Stomach (tissue), 9 donors: ENCODE results near the gene ELL2. TPM values are rescaled to one million over a fixed set of nuclear protein-coding genes. Genes with fewer than 3 reads are reported as not detected.

ENCODE experiments used
- DNase-seq, 2 donors: peaks; one replicate each; pipeline versions ENCODE4 v3.0.0 to v3.0.0-alpha.2; 2013 to 2019
- H3K27ac ChIP-seq, 5 donors: fragments of 200-600 bp in 4 of 5; sonication (generic) in 4 of 5; one replicate each; pipeline ENCODE4 v1.5.1; 2013 to 2019; ENCODE audit warnings: mild to moderate bottlenecking in 1 of 5, moderate library complexity in 1 of 5
- H3K27me3 ChIP-seq, 3 donors: fragments of 200-600 bp; sonication (generic); one replicate each; pipeline ENCODE4 v1.5.1; 2017 to 2019; ENCODE audit warnings: mixed run types in 1 of 3
- H3K36me3 ChIP-seq, 4 donors: fragments of 200-600 bp; sonication (generic); 1 replicate in 3 of 4; 2 replicates in 1 of 4; pipeline ENCODE4 v1.5.1; 2016 to 2019
- H3K4me1 ChIP-seq, 4 donors: fragments of 200-600 bp; sonication (generic); one replicate each; pipeline ENCODE4 v1.5.1; 2016 to 2019
- H3K4me3 ChIP-seq, 4 donors: fragments of 200-600 bp; sonication (generic) in 3 of 4; one replicate each; pipeline ENCODE4 v1.5.1; 2016 to 2019; ENCODE audit warnings: mild to moderate bottlenecking in 1 of 4
- H3K9me3 ChIP-seq, 4 donors: fragments of 200-600 bp; sonication (generic); one replicate each; pipeline ENCODE4 v1.5.1; 2016 to 2019
- EP300 ChIP-seq: sonication (generic); formaldehyde crosslinking; IDR thresholded peaks from one replicate; pipeline ENCODE4 v1.6.1; 2017; ENCODE audit warnings: antibody characterized with exemption
- POLR2A ChIP-seq, 4 donors: fragments of 450-650 bp; IDR thresholded peaks; one replicate each; pipeline ENCODE4 v1.6.1; 2016; ENCODE audit warnings: antibody characterized with exemption in 4 of 4, control low read depth in 2 of 4, mild to moderate bottlenecking in 1 of 4, moderate library complexity in 1 of 4
- POLR2AphosphoS5 ChIP-seq, 3 donors: sonication (generic); formaldehyde crosslinking; IDR thresholded peaks; one replicate each; pipeline ENCODE4 v1.6.1; 2016; ENCODE audit warnings: antibody characterized with exemption in 3 of 3
- WGBS, 5 donors: extraction: QIAGEN DNeasy Blood & Tissue Kit in 3 of 5; methylation state at CpG; one replicate each; pipeline versions ENCODE4 v1.1.5 to v1.1.7; 2013 to 2018; 5-methylcytosine and 5-hydroxymethylcytosine counted together
- intact Hi-C: fragments of 100-400 bp; cut with DNase I; formaldehyde crosslinking; loops from one replicate; pipeline ENCODE4 v1.15.1; 2023; ENCODE audit warnings: low total_unique reads
- polyA plus RNA-seq, 3 donors: library from polyadenylated mRNA; stranded (reverse); fragments of 200-250 nt; gene quantifications; one replicate each; pipeline ENCODE4 v1.2.3, GENCODE V29; 2013
- total RNA-seq, 5 donors: library from RNA; depleted of rRNA; stranded (reverse); fragments of >200 nt; gene quantifications; one replicate each; pipeline versions ENCODE4 v1.1.0 to v1.2.3, GENCODE V29; 2014 to 2016
- TF ChIP-seq, protein P1 (sequence below), 7 experiments: fragments of 450-650 bp in 4 of 7; fragments of 200-600 bp in 3 of 7; sonication (generic) in 3 of 7; IDR thresholded peaks; one replicate each; pipeline ENCODE4 v1.5.1; 2016 to 2019; ENCODE audit warnings: antibody characterized with exemption in 7 of 7, control low read depth in 2 of 7, mild to moderate bottlenecking in 1 of 7
- donor health status: healthy with polysubstance abuse.
- donor health status: Bipolar disorder and iron deficiency.
- donor health status: healthy.

ELL2 gene
- total and polyA plus RNA-seq, 8 donors = 24.7 to 279 (median 98.0) TPM

DNA sequence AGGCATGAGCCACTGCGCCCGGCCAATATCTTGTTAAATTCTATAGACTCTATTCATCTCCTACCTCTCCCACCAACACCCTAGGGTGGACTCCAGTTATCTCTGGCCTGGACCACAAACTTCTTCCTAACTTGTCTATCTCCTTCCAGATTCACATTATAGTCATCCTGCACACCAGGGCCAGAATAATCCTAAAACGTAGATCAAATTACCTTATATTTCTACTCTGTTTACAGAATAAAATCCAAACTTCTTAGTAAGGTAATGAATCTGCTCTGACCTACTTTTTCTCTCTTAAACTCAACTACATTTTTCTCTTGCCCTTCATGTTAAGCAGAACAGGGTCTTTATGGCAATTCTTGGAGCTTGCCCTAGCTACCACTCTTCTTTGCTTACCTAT is 6.9 kb downstream of the ELL2 start:
- 80 to 88% (median 82%) methylated on average over 3 of the region's 3 CpGs for WGBS, 5 donors
- H3K36me3 ChIP-seq = peaks cover 0 to 8% (median 0%) of the 10 kb centered on the region in 4 donors
- DNase-seq = no peak
- peaks cover 25 to 94% (median 62%) of the 10 kb centered on the region in 4 donors for H3K4me1 ChIP-seq
- TF ChIP-seq EP300 = no peak
- TF ChIP-seq POLR2AphosphoS5 (IDR thresholded peaks at IDR 0.05) = no peak
- TF ChIP-seq, protein P1, sequence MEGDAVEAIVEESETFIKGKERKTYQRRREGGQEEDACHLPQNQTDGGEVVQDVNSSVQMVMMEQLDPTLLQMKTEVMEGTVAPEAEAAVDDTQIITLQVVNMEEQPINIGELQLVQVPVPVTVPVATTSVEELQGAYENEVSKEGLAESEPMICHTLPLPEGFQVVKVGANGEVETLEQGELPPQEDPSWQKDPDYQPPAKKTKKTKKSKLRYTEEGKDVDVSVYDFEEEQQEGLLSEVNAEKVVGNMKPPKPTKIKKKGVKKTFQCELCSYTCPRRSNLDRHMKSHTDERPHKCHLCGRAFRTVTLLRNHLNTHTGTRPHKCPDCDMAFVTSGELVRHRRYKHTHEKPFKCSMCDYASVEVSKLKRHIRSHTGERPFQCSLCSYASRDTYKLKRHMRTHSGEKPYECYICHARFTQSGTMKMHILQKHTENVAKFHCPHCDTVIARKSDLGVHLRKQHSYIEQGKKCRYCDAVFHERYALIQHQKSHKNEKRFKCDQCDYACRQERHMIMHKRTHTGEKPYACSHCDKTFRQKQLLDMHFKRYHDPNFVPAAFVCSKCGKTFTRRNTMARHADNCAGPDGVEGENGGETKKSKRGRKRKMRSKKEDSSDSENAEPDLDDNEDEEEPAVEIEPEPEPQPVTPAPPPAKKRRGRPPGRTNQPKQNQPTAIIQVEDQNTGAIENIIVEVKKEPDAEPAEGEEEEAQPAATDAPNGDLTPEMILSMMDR (IDR thresholded peaks at IDR 0.05) = no peak
- TF ChIP-seq POLR2A (IDR thresholded peaks at IDR 0.05) = no peak
- intact Hi-C loops = loop anchor here (10.0 kb wide), 1 partner anchor 80 kb away; no protein-coding TSS in a partner anchor
- H3K9me3 ChIP-seq = no peaks in the 10 kb centered on the region
- H3K27ac ChIP-seq = peak overlapping the region in 3 of 5 donors; percentile 7 to 100 (median 10)
- H3K27me3 ChIP-seq = no peaks in the 10 kb centered on the region
- peak overlapping the region in 1 of 4 donors; percentile 8 for H3K4me3 ChIP-seq

DNA sequence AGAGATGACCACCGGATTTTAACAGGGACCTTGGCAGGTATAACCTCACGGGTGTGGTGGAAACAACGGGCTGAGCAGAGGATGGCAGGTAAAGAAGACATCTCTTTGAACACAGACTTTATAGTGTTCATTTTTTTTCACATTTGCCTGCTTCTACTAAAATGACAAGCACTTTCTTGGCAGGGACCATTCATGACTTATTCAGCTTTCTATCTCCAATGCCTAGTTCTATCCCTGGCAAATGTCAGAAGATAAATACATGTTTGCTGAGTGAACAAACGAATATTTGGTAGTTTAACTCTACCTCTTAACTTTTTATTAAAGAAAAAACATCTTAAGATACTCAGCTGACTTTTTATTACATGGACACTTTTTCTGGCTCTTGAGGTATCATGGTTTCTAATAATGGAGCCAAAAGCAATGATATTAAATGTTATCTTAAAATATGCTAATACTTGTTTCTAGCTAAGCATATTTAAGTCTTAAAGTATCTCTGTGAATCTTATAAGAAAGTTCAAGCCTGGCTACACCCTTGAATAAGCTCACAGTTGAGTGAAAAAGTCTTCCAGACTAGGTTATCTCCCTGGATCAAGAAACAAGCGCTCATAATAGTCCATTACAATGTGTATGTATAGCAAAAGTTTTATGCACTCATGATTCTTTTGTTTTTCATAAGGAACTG is 8.5 kb downstream of the ELL2 start:
- Histone ChIP-seq H3K4me1 (peaks cover 35 to 94% (median 65%) of the 10 kb centered on the region in 4 donors), H3K36me3 (peaks cover 0 to 8% (median 0%) of the 10 kb centered on the region in 4 donors), H3K4me3 (no peak overlapping the region), H3K27ac (peak overlapping the region in 3 of 5 donors; percentile 5 to 16 (median 15)), H3K27me3 (no peaks in the 10 kb centered on the region), H3K9me3 (no peaks in the 10 kb centered on the region)
- intact Hi-C loops = loop anchor here (10.0 kb wide), 1 partner anchor 78 kb away; no protein-coding TSS in a partner anchor
- no peak for DNase-seq
- TF ChIP-seq, protein P1 (IDR thresholded peaks at IDR 0.05) = no peak
- TF ChIP-seq POLR2A (IDR thresholded peaks at IDR 0.05) (no peak), EP300 (no peak), POLR2AphosphoS5 (IDR thresholded peaks at IDR 0.05) (no peak)
- 58 to 75% (median 67%) methylated on average over 5 of the region's 5 CpGs for WGBS, 5 donors

DNA sequence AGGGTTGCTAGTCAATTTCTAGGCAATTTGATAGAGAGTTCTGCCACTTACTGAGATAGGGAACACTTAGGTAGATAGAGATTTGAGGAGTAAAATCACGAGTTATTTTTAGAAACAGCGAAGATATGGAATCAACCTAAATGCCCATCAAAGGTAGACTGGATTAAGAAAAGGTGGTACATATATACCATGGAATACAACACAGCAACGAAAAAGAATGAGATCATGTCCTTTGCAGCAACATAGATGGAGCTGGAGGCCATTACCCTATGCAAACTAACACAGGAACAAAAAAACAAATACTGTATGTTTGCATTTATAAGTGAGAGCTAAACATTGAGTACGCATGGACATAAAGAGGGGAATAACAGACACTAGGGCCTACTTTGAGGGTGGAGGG is 9.7 kb downstream of the ELL2 start:
- WGBS, 5 donors = 70 to 88% (median 77%) methylated on average over 4 of the region's 4 CpGs
- Histone ChIP-seq H3K27me3 (no peaks in the 10 kb centered on the region), H3K4me3 (no peak overlapping the region), H3K9me3 (no peaks in the 10 kb centered on the region), H3K4me1 (peaks cover 31 to 94% (median 58%) of the 10 kb centered on the region in 4 donors), H3K36me3 (peaks cover 0 to 8% (median 0%) of the 10 kb centered on the region in 4 donors), H3K27ac (no peak overlapping the region)
- TF ChIP-seq EP300 (no peak), POLR2A (IDR thresholded peaks at IDR 0.05) (no peak), POLR2AphosphoS5 (IDR thresholded peaks at IDR 0.05) (no peak)
- TF ChIP-seq, protein P1 (IDR thresholded peaks at IDR 0.05) = no peak
- no peak for DNase-seq
- intact Hi-C loops = loop anchor here (10.0 kb wide), 1 partner anchor 77 kb away; no protein-coding TSS in a partner anchor

DNA sequence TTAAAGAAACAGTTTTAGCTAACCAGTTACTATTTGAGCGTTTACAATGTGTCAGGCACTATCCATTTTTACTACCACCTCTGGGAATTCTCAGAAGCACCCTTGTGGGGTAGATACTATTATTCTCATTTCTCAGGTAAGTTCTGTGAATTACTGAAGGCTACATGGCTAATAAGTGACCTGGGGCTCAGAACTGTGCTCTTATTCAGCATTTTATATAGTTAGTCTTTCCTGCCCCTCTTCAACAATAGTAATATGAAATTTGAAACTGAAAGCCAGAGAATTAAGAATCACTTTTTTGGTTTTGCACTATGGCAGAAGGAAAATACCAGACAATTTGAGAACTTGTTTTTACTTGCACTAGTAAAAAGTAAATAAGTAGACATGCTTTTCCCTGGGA is 11.8 kb downstream of the ELL2 start:
- peak overlapping the region in 1 of 5 donors; percentile 43 for H3K27ac ChIP-seq
- no peak overlapping the region for H3K4me3 ChIP-seq
- TF ChIP-seq POLR2A (IDR thresholded peaks at IDR 0.05) = no peak
- no peak for TF ChIP-seq POLR2AphosphoS5 (IDR thresholded peaks at IDR 0.05)
- TF ChIP-seq, protein P1 (IDR thresholded peaks at IDR 0.05) = no peak
- no peak for TF ChIP-seq EP300
- peaks cover 29 to 94% (median 53%) of the 10 kb centered on the region in 4 donors for H3K4me1 ChIP-seq
- H3K36me3 ChIP-seq = peaks cover 0 to 8% (median 0%) of the 10 kb centered on the region in 4 donors
- 44 to 61% (median 53%) methylated on average over 1 of the region's 1 CpG for WGBS, 5 donors
- H3K27me3 ChIP-seq = no peaks in the 10 kb centered on the region
- intact Hi-C loops = loop anchor here (10.0 kb wide), 1 partner anchor 75 kb away; no protein-coding TSS in a partner anchor
- H3K9me3 ChIP-seq = no peaks in the 10 kb centered on the region
- no peak for DNase-seq
